Measurements from ENCODE around the gene UTP4. TPM values are rescaled to one million over a fixed set of nuclear protein-coding genes. Genes with fewer than 3 reads are reported as not detected.

The UTP4 gene
- total and polyA plus RNA-seq, 11 donors = 11.8 to 38.2 (median 28.3) TPM

DNA sequence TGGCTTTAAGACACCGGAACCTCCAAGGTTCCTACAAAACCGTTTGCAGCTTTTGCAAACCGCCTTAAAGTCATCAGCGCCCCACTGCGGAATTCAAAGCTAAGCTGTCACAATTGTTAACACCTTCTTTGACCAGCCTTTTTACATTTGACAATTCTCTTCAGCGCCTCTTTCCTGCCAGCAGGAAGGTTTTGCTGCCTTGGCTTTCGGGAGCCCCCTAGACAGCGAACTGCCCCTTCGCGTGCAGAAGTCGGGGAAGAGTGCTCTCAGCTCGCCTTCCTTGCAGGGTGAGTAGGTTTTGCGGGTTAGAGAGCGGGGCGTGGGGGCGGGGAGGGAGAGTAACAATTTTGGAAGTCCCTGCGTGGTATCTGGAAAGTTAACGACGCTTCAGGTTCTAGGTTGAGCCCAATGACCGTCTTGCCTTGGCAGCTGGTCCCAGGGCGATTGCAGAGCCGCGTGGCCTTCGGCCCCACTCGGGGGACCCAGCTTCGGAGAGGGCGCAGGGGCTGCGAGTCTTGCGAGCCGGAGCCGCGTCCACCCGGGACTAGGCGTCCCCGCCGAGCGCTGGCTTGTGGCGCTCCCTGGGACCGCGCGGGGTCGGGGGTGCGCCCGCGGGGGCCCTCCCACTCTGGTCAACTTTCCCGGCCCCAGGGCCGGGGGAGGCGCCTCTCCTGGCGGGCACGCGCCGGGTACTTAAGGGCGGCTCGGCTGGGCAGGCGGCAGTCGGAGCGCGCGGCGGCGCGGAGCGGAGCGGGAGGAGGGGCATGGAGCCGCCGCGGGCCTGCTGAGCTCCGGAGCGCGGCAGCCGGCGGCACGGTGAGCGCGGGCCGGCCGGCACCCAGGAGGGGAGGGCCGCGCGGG lies 26.7 kb upstream of the UTP4 start, which contains the start of gene HAS3:
Gene HAS3, plus strand, starts transcription at position 153 of the 861 bp plus-strand sequence. CDS start 3,743 bp downstream, outside the sequence.
- 0 to 1% (median 0%) methylated on average over 57 to 80 of the region's 80 CpGs for whole genome bisulfite sequencing, 4 donors
- peaks cover 0 to 24% (median 0%) of the 10 kb centered on the region in 9 donors for H3K27me3 ChIP-seq
- peak in 9 of 12 donors; percentile 10 to 46 (median 22) for TF ChIP-seq CTCF (IDR thresholded peaks at IDR 0.05)
- peak in 1 of 2 donors; percentile 33 for TF ChIP-seq POLR2A (IDR thresholded peaks at IDR 0.05)
- peaks cover 0 to 32% (median 26%) of the 10 kb centered on the region in 12 donors for H3K4me1 ChIP-seq
- DNase-seq = peak in 3 of 5 donors; percentile 40 to 60 (median 44)
- peak within 1 kb of the TSS in 3 of 12 donors; percentile 3 to 34 (median 27) for H3K27ac ChIP-seq
- H3K4me3 ChIP-seq = peak within 1 kb of the TSS; percentile 42 to 75 (median 60)
- peaks cover 0 to 18% (median 6%) of the 10 kb centered on the region in 9 donors for H3K36me3 ChIP-seq
- intact Hi-C loops (cut with DNase I) = loop anchor here in 6 of 10 donors (2.0 to 10.0 kb wide), 3 partner anchors 65 to 203 kb away; no protein-coding TSS in a partner anchor
- H3K9me3 ChIP-seq = no peaks in the 10 kb centered on the region
- peak; percentile 58 to 79 (median 75) for ATAC-seq

- TF ChIP-seq CTCF (IDR thresholded peaks at IDR 0.05) (no peak), POLR2A (IDR thresholded peaks at IDR 0.05) (no peak)
- Histone ChIP-seq H3K4me1 (peaks cover 0 to 35% (median 26%) of the 10 kb centered on the region in 12 donors), H3K27ac (no peak overlapping the region), H3K9me3 (no peaks in the 10 kb centered on the region), H3K4me3 (peak overlapping the region; percentile 34 to 75 (median 58)), H3K36me3 (peaks cover 0 to 19% (median 6%) of the 10 kb centered on the region in 9 donors), H3K27me3 (peaks cover 0 to 24% (median 0%) of the 10 kb centered on the region in 9 donors)
- intact Hi-C loops (cut with DNase I) = loop anchor here in 6 of 10 donors (2.0 to 10.0 kb wide), 3 partner anchors 66 to 204 kb away; no protein-coding TSS in a partner anchor
- DNase-seq (no peak), ATAC-seq (peak in 2 of 4 donors; percentile 2 to 10)
- WGBS, 4 donors = 0 to 1% (median 1%) methylated on average over 21 to 55 of the region's 55 CpGs
Measured at GRCh38 chr16:69106491-69107315, 25.7 kb upstream of the UTP4 start.

DNA sequence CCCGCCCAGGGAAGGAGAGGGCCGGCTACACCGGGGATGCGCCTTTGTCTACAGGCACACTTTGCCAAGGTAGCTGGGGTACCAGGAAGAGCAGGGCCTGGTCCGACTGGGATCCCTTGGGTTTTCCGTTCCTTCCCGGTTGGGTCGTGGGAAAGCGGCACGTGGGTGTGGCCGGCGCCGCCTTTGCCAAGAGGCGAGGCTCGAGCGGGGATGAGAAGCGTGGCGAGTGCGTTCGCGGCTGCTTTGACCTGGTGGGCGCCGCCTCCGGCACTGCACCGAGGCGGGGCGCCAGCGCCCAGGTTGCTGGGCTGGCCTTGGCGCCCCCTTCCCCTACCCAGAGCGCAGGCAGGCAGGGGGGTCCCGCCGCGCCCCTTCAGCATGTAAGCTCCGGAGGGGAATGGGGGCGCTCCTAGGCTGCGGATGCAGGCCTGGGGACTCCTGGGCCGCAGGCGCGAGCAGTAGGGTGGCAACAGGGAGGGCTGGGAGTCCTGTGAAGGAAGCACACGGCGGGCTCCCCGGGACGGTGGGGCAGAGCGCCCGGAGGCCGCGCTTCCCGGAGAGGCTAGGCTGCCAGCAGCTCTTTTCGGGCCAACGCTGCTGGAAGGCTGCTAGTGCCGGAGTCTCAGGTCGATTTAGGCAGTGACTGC lies 25.0 kb upstream of the UTP4 start:
- H3K4me1 ChIP-seq = peaks cover 0 to 43% (median 28%) of the 10 kb centered on the region in 12 donors
- DNase-seq (peak in 2 of 5 donors; percentile 49 to 51), ATAC-seq (peak in 3 of 4 donors; percentile 31 to 40 (median 33))
- TF ChIP-seq POLR2A (IDR thresholded peaks at IDR 0.05) = no peak
- no peak for TF ChIP-seq CTCF (IDR thresholded peaks at IDR 0.05)
- intact Hi-C loops (cut with DNase I) = loop anchor here in 6 of 10 donors (2.0 to 10.0 kb wide), 3 partner anchors 67 to 205 kb away; no protein-coding TSS in a partner anchor
- H3K36me3 ChIP-seq = peaks cover 0 to 22% (median 6%) of the 10 kb centered on the region in 9 donors
- no peak overlapping the region for H3K27ac ChIP-seq
- peaks cover 0 to 24% (median 0%) of the 10 kb centered on the region in 9 donors for H3K27me3 ChIP-seq
- 1 to 3% (median 1%) methylated on average over 14 to 52 of the region's 52 CpGs for WGBS, 4 donors
- peak overlapping the region; percentile 34 to 75 (median 58) for H3K4me3 ChIP-seq
- no peaks in the 10 kb centered on the region for H3K9me3 ChIP-seq

Measured in heart left ventricle (tissue), 16 donors.